ENCODE measurements around the gene LMNB1. TPM values are rescaled to one million over a fixed set of nuclear protein-coding genes. Genes with fewer than 3 reads are reported as not detected.

LMNB1 gene
- total and polyA plus RNA-seq, 2 of the 13 experiments (the other 11 are each of a cell fraction or from before 2014, with no cell fraction given): 12.5 to 159 TPM

- in situ Hi-C loops (cut with HindIII; ENCODE audit: extremely low pct_ligation_motif_present, low pct_unique_long_range_greater_than_20kb): no loop called here
- POLR2A ChIA-PET: no interaction called here
- Histone ChIP-seq H3K4me2 (ENCODE audit: low read depth, low read length) (no peak overlapping the region), H3K9ac (ENCODE audit: insufficient read depth, low read depth, low read length) (no peak overlapping the region), H3K27ac (ENCODE audit: extremely low read length, insufficient read depth, low read length) (no peak overlapping the region), H3K4me1 (ENCODE audit: insufficient read depth, low read length) (no peaks in the 10 kb centered on the region), H3K27me3 (ENCODE audit: control insufficient read depth in 1 of 2, insufficient read depth in 2 of 2, low read length in 2 of 2) (no peaks in the 10 kb centered on the region), H3K36me3 (replicated peaks in 1 of 2; ENCODE audit: control insufficient read depth in 1 of 2, insufficient read depth in 2 of 2, low read length in 2 of 2) (no peaks in the 10 kb centered on the region), H4K20me1 (ENCODE audit: insufficient read depth, low read length) (no peaks in the 10 kb centered on the region), H2AFZ (ENCODE audit: low read length) (no peak overlapping the region), H3K79me2 (ENCODE audit: insufficient read depth, low read length) (no peaks in the 10 kb centered on the region), H3K9me3 (ENCODE audit: low read length) (no peaks in the 10 kb centered on the region), H3K4me3 (replicated peaks in 1 of 3; ENCODE audit: insufficient read depth in 1 of 3, low read depth in 2 of 3, low read length in 3 of 3) (no peak overlapping the region)
- BruUV-seq (replicated peaks): no TSS peak
- CTCF ChIA-PET (ENCODE audit: low intra/inter-chr PET ratio, low total read pairs): no interaction called here
- DNase-seq (ENCODE audit: low spot score) (no peak), FAIRE-seq (no peak), ATAC-seq (no peak; the same call in 2 of the 3 replicates)
- WGBS (ENCODE audit: low lambda C conversion rate): 94% methylated on average over 5 of the region's 5 CpGs
- intact Hi-C loops (cut with micrococcal nuclease; ENCODE audit: unreplicated experiment): no loop called here
- TF ChIP-seq ZC3H13 (CRISPR knock-in tag; IDR thresholded peaks at IDR 0.05) (no peak), ELF3 (CRISPR knock-in tag; IDR thresholded peaks at IDR 0.05) (no peak), DDIT3 (CRISPR knock-in tag; IDR thresholded peaks at IDR 0.05) (no peak), ZNF879 (CRISPR knock-in tag; IDR thresholded peaks at IDR 0.05) (no peak), MBNL3 (CRISPR knock-in tag; conservative IDR thresholded peaks at IDR 0.05) (no peak), CBFB (CRISPR knock-in tag; IDR thresholded peaks at IDR 0.05) (no peak), MIXL1 (CRISPR knock-in tag; IDR thresholded peaks at IDR 0.05) (no peak), HMG20B (CRISPR knock-in tag; conservative IDR thresholded peaks at IDR 0.05) (no peak), ZNF180 (CRISPR knock-in tag; IDR thresholded peaks at IDR 0.05; ENCODE audit: borderline replicate concordance, low read depth) (no peak), YY1 (IDR thresholded peaks at IDR 0.05; ENCODE audit: insufficient read depth, insufficient replicate concordance, low read depth, low read length) (no peak), ZKSCAN1 (IDR thresholded peaks at IDR 0.05; ENCODE audit: low read length) (no peak), BCL3 (CRISPR knock-in tag; IDR thresholded peaks at IDR 0.05) (no peak), MXD3 (CRISPR knock-in tag; IDR thresholded peaks at IDR 0.05) (no peak), HOXA5 (CRISPR knock-in tag; IDR thresholded peaks at IDR 0.05) (no peak), PRPF4 (IDR thresholded peaks at IDR 0.05; ENCODE audit: low read depth, low read length, poor library complexity, severe bottlenecking) (no peak), PLRG1 (conservative IDR thresholded peaks at IDR 0.05) (no peak), ZBTB1 (CRISPR knock-in tag; IDR thresholded peaks at IDR 0.05; ENCODE audit: borderline replicate concordance) (no peak), TAF1 (CRISPR knock-in tag; IDR thresholded peaks at IDR 0.05) (no peak)
Observed at GRCh38 chr5:126846744-126847455, 70.0 kb downstream of the LMNB1 start.
